Heart left ventricle (tissue), 16 donors: Measurements from ENCODE around the gene TRIML2. TPM values are rescaled to one million over a fixed set of nuclear protein-coding genes. Genes with fewer than 3 reads are reported as not detected.

Experiments
- ATAC-seq, 4 donors: fragments of 200-7000 bp; cut with Tn5 transposase; one replicate each; pipeline ENCODE4 v1.9.1; 2020 to 2022; ENCODE audit warnings: moderate library complexity in 4 of 4, mild to moderate bottlenecking in 3 of 4, moderate number of reproducible peaks in 1 of 4
- DNase-seq, 5 donors: peaks; one replicate each; pipeline ENCODE4 v3.0.0-alpha.2; 2020
- H3K27ac ChIP-seq, 12 donors: fragments of 200-600 bp; sonication (generic) in 4 of 12; one replicate each; pipeline versions ENCODE4 v1.5.0 to v1.8.0; 2016 to 2022; ENCODE audit warnings: mild to moderate bottlenecking in 2 of 12
- H3K27me3 ChIP-seq, 9 donors: fragments of 200-600 bp; sonication (generic) in 2 of 9; one replicate each; pipeline versions ENCODE4 v1.5.1 to v1.8.0; 2016 to 2022; ENCODE audit warnings: mild to moderate bottlenecking in 3 of 9
- H3K36me3 ChIP-seq, 9 donors: fragments of 200-600 bp; sonication (generic) in 2 of 9; one replicate each; pipeline versions ENCODE4 v1.5.0 to v1.8.0; 2018 to 2022; ENCODE audit warnings: mild to moderate bottlenecking in 2 of 9
- H3K4me1 ChIP-seq, 12 donors: fragments of 200-600 bp; sonication (generic) in 4 of 12; one replicate each; pipeline versions ENCODE4 v1.5.0 to v1.8.0; 2016 to 2022; ENCODE audit warnings: mild to moderate bottlenecking in 3 of 12
- H3K4me3 ChIP-seq, 12 donors: fragments of 200-600 bp; sonication (generic) in 4 of 12; one replicate each; pipeline versions ENCODE4 v1.5.0 to v1.8.0; 2017 to 2022; ENCODE audit warnings: mild to moderate bottlenecking in 9 of 12, moderate library complexity in 4 of 12
- H3K9me3 ChIP-seq, 12 donors: fragments of 200-600 bp; sonication (generic) in 4 of 12; one replicate each; pipeline versions ENCODE4 v1.5.0 to v1.8.0; 2016 to 2022; ENCODE audit warnings: mild to moderate bottlenecking in 1 of 12
- CTCF ChIP-seq, 12 donors: fragments of 200-600 bp; sonication (generic) in 4 of 12; IDR thresholded peaks; one replicate each; pipeline versions ENCODE4 v1.5.0 to v1.8.0; 2018 to 2022; ENCODE audit warnings: antibody characterized with exemption in 12 of 12, mild to moderate bottlenecking in 5 of 12
- POLR2A ChIP-seq, 2 donors: fragments of 450-650 bp; IDR thresholded peaks; one replicate each; pipeline ENCODE4 v1.6.1; 2017; ENCODE audit warnings: antibody characterized with exemption in 2 of 2, mild to moderate bottlenecking in 2 of 2, moderate library complexity in 2 of 2
- WGBS, 4 donors: extraction: QIAGEN DNeasy Blood & Tissue Kit in 2 of 4; methylation state at CpG; one replicate each; pipeline versions ENCODE4 v1.1.5 to v1.1.7; 2013 to 2018; 5-methylcytosine and 5-hydroxymethylcytosine counted together
- intact Hi-C, 10 donors: fragments of 100-400 bp; cut with DNase I; formaldehyde crosslinking; loops; one replicate each; pipeline versions ENCODE4 v1.11.1 to v1.14.2; 2022
- polyA plus RNA-seq, 2 donors: library from polyadenylated mRNA; stranded (reverse); fragments of 200-250 nt; gene quantifications; one replicate each; pipeline ENCODE4 v1.2.3, GENCODE V29; 2013
- total RNA-seq, 9 donors: library from RNA; depleted of rRNA in 2 of 9; stranded (reverse); fragments of >200 nt in 2 of 9; fragmentation: NEBNext Ultra II Directional in 3 of 9; extraction: Animal tissue kit (Norgen Biotek cat#: 25700) in 3 of 9; gene quantifications; one replicate each; pipeline versions ENCODE4 v1.1.0 to v1.2.4, GENCODE V29; 2016 to 2023
- donor health status: ischemic (EF 13 %, LVEDD 7.1; RV severe dilation, severe dysfunction).
- donor health status: healthy with polysubstance abuse.
- donor health status: DM: no; HTN: yes; CAD: no.
- donor health status: DM: no; HTN: no; CAD: no.
- donor health status: ischemic (EF 25% LVEDD 6.9; RV normal size, moderate dysfunction).
- donor health status: ischemic (EF 25% LVEDD 5.7; RV mildly dilated, moderate dysfunction).
- donor health status: healthy.
- donor health status: DM: yes; HTN: yes; CAD: no.
- donor health status: ischemic (EF 35%, LVEDD 5.7; RV mildly dilated, moderate dysfunction).
- donor health status: nonischemic (EF 11% LVEDD 7.7; RV severe dilation, severe dysfunction).
- donor health status: DM: yes; HTN: yes; CAD: no.
- donor health status: PGD.
- donor health status: ischemic (EF 29% LVEDD 5.4; RV normal size, mild dysfunction).
- donor health status: nonischemic (EF 23%, LVEDD 6.1; RV moderate dilation, normal function).

The TRIML2 gene
- total and polyA plus RNA-seq, 11 donors, result not detected

- no peak overlapping the region for H3K27ac ChIP-seq
- H3K4me3 ChIP-seq, result no peak overlapping the region
- intact Hi-C loops, result no loop called here
- no peaks in the 10 kb centered on the region for H3K36me3 ChIP-seq
- no peaks in the 10 kb centered on the region for H3K4me1 ChIP-seq
- 88 to 89% (median 88%) methylated on average over 9 of the region's 9 CpGs for WGBS, 4 donors
- ATAC-seq (no peak), DNase-seq (no peak)
- TF ChIP-seq CTCF (IDR thresholded peaks at IDR 0.05), result no peak
- no peak for TF ChIP-seq POLR2A (IDR thresholded peaks at IDR 0.05)
- H3K27me3 ChIP-seq, result peaks cover 0 to 6% (median 0%) of the 10 kb centered on the region in 9 donors
- no peaks in the 10 kb centered on the region for H3K9me3 ChIP-seq
Measured at GRCh38 chr4:188113156-188113555, 3.8 kb upstream of the TRIML2 start.

GRCh38 chr4:188111955-188112354 is 2.6 kb upstream of the TRIML2 start:
- intact Hi-C loops, result no loop called here
- 71 to 81% (median 76%) methylated on average over 6 of the region's 6 CpGs for WGBS, 4 donors
- Histone ChIP-seq H3K4me1 (no peaks in the 10 kb centered on the region), H3K27me3 (peaks cover 0 to 6% (median 0%) of the 10 kb centered on the region in 9 donors), H3K36me3 (no peaks in the 10 kb centered on the region), H3K27ac (no peak overlapping the region), H3K9me3 (no peaks in the 10 kb centered on the region), H3K4me3 (no peak overlapping the region)
- TF ChIP-seq CTCF (IDR thresholded peaks at IDR 0.05) (no peak), POLR2A (IDR thresholded peaks at IDR 0.05) (no peak)
- ATAC-seq, result peak in 2 of 4 donors; percentile 28 to 80
- peak in 1 of 5 donors; percentile 6 for DNase-seq

GRCh38 chr4:188110741-188111471 is 1.5 kb upstream of the TRIML2 start:
- no peaks in the 10 kb centered on the region for H3K36me3 ChIP-seq
- no peaks in the 10 kb centered on the region for H3K4me1 ChIP-seq
- TF ChIP-seq POLR2A (IDR thresholded peaks at IDR 0.05) (no peak), CTCF (IDR thresholded peaks at IDR 0.05) (no peak)
- no peak overlapping the region for H3K27ac ChIP-seq
- peaks cover 0 to 6% (median 0%) of the 10 kb centered on the region in 9 donors for H3K27me3 ChIP-seq
- no peak for ATAC-seq
- H3K9me3 ChIP-seq, result peaks cover 0 to 6% (median 0%) of the 10 kb centered on the region in 12 donors
- no peak for DNase-seq
- 62 to 73% (median 68%) methylated on average over 7 of the region's 7 CpGs for WGBS, 4 donors
- intact Hi-C loops, result no loop called here
- H3K4me3 ChIP-seq, result no peak overlapping the region

GRCh38 chr4:188110036-188110435 is 633 bp upstream of the TRIML2 start:
- Histone ChIP-seq H3K9me3 (peaks cover 0 to 14% (median 0%) of the 10 kb centered on the region in 12 donors), H3K36me3 (no peaks in the 10 kb centered on the region), H3K27me3 (peaks cover 0 to 6% (median 0%) of the 10 kb centered on the region in 9 donors), H3K4me1 (no peaks in the 10 kb centered on the region), H3K27ac (no peak overlapping the region), H3K4me3 (no peak overlapping the region)
- no peak for DNase-seq
- 45 to 53% (median 51%) methylated on average over 3 of the region's 3 CpGs for WGBS, 4 donors
- intact Hi-C loops, result no loop called here
- TF ChIP-seq CTCF (IDR thresholded peaks at IDR 0.05) (no peak), POLR2A (IDR thresholded peaks at IDR 0.05) (no peak)
- no peak for ATAC-seq
